IMR-90 (cell line): ENCODE results near the gene TEAD1. TPM values are rescaled to one million over a fixed set of nuclear protein-coding genes. Genes with fewer than 3 reads are reported as not detected.

ENCODE experiments used
- ATAC-seq: fragments of 200-7000 bp; cut with Tn5 transposase; 2 replicates; pipeline ENCODE4 v1.9.1; 2020; ENCODE audit warnings: low read depth, mild to moderate bottlenecking, moderate library complexity
- BruUV-seq: library from RNA; stranded (reverse); fragments of 400-500 nt; replicated peaks from 2 replicates; lab custom pipeline; 2021; lab: Mats Ljungman, UMichigan
- CTCF ChIA-PET: fragments of 300-600 bp; formaldehyde crosslinking; extraction: SDS; loops from one replicate; lab custom pipeline; 2021; ENCODE audit warnings: antibody characterized with exemption; lab: Yijun Ruan, JAX
- POLR2A ChIA-PET: fragments of 300-600 bp; sonication (Branson Sonifier 250); formaldehyde crosslinking; loops from one replicate; lab custom pipeline; 2022; ENCODE audit warnings: antibody characterized with exemption; ENCODE audit not compliant: unreplicated experiment; lab: Charles Lee
- DNase-seq: peaks from one replicate; pipeline ENCODE4 v3.0.0; 2013
- H2AFZ ChIP-seq: replicated peaks from 2 replicates; pipeline ENCODE3; 2013; ENCODE audit warnings: low read length, mild to moderate bottlenecking; ENCODE audit not compliant: poor library complexity
- H2AK5ac ChIP-seq: 2 replicates; pipeline ENCODE4 v1.6.1; 2013; ENCODE audit warnings: low read depth, low read length, inconsistent platforms
- H2AK9ac ChIP-seq: replicated peaks from 2 replicates; pipeline ENCODE3; 2013; ENCODE audit warnings: mild to moderate bottlenecking, low read depth, low read length, moderate library complexity; ENCODE audit not compliant: poor library complexity
- H2BK120ac ChIP-seq: 2 replicates; pipeline ENCODE4 v1.6.1; 2013; ENCODE audit warnings: low read depth, low read length, inconsistent platforms
- H2BK15ac ChIP-seq: 3 replicates; pipeline ENCODE4 v1.6.1; 2013; ENCODE audit warnings: low read depth, low read length, inconsistent platforms
- H2BK20ac ChIP-seq: 2 replicates; pipeline ENCODE4 v1.6.1; 2013; ENCODE audit warnings: low read depth, mild to moderate bottlenecking, inconsistent platforms, low read length, moderate library complexity
- H2BK5ac ChIP-seq: 2 replicates; pipeline ENCODE4 v1.6.1; 2013; ENCODE audit warnings: mild to moderate bottlenecking, low read depth, low read length, inconsistent platforms; ENCODE audit not compliant: poor library complexity, severe bottlenecking
- H3K14ac ChIP-seq: replicated peaks from 2 replicates; pipeline ENCODE4 v1.6.1; 2013; ENCODE audit warnings: low read depth, low read length, inconsistent platforms
- H3K18ac ChIP-seq: 2 replicates; pipeline ENCODE4 v1.6.1; 2013; ENCODE audit warnings: low read depth, low read length, control low read depth
- H3K23ac ChIP-seq: 2 replicates; pipeline ENCODE4 v1.6.1; 2013; ENCODE audit warnings: low read depth, low read length, inconsistent platforms
- H3K27ac ChIP-seq: 2 replicates; pipeline ENCODE4 v1.5.1; 2013; ENCODE audit warnings: mild to moderate bottlenecking, control low read depth, low read length; ENCODE audit not compliant: insufficient read depth
- H3K27me3 ChIP-seq: 2 replicates; pipeline ENCODE4 v1.6.1; 2013; ENCODE audit warnings: low read length; ENCODE audit not compliant: control insufficient read depth, insufficient read depth
- H3K36me3 ChIP-seq: 2 replicates; pipeline ENCODE4 v1.6.1; 2013; ENCODE audit warnings: low read length, mixed read lengths; ENCODE audit not compliant: control insufficient read depth, insufficient read depth
- H3K4ac ChIP-seq: 2 replicates; pipeline ENCODE4 v1.6.1; 2013; ENCODE audit warnings: low read depth, low read length, inconsistent platforms
- H3K4me1 ChIP-seq: 2 replicates; pipeline ENCODE4 v1.6.1; 2013; ENCODE audit warnings: low read length, mixed read lengths; ENCODE audit not compliant: control insufficient read depth, insufficient read depth
- H3K4me2 ChIP-seq: 2 replicates; pipeline ENCODE4 v1.6.1; 2013; ENCODE audit warnings: low read depth, mild to moderate bottlenecking, control low read depth, low read length, moderate library complexity
- H3K4me3 ChIP-seq: 2 replicates; pipeline ENCODE4 v1.5.1; 2013; ENCODE audit warnings: low read depth, mild to moderate bottlenecking, control low read depth, low read length, moderate library complexity; ENCODE audit not compliant: insufficient read depth
- H3K56ac ChIP-seq: 2 replicates; pipeline ENCODE4 v1.6.1; 2013; ENCODE audit warnings: low read length, inconsistent platforms; ENCODE audit not compliant: insufficient read depth; ENCODE audit errors: extremely low read depth
- H3K79me1 ChIP-seq, 2 experiments: 2 replicates each; pipeline ENCODE4 v1.6.1; 2013; ENCODE audit warnings: low read length in 2 of 2, inconsistent platforms in 1 of 2, low read depth in 1 of 2
- H3K9ac ChIP-seq: 2 replicates; pipeline ENCODE4 v1.6.1; 2013; ENCODE audit warnings: low read depth, low read length, control low read depth
- H3K9me1 ChIP-seq: 2 replicates; pipeline ENCODE4 v1.6.1; 2013; ENCODE audit warnings: low read length, inconsistent platforms; ENCODE audit not compliant: insufficient read depth
- H3K9me3 ChIP-seq: 2 replicates; pipeline ENCODE4 v1.6.1; 2013; ENCODE audit warnings: low read length; ENCODE audit not compliant: control insufficient read depth, insufficient read depth
- H4K20me1 ChIP-seq: 2 replicates; pipeline ENCODE4 v1.6.1; 2013; ENCODE audit warnings: low read length, inconsistent platforms; ENCODE audit not compliant: insufficient read depth
- H4K5ac ChIP-seq: 2 replicates; pipeline ENCODE4 v1.6.1; 2013; ENCODE audit warnings: mild to moderate bottlenecking, low read depth, low read length, control low read depth
- H4K8ac ChIP-seq, 2 experiments: 2 replicates each; pipeline ENCODE4 v1.6.1; 2013; ENCODE audit warnings: low read depth in 2 of 2, low read length in 2 of 2, control low read depth in 1 of 2, inconsistent platforms in 1 of 2
- H4K91ac ChIP-seq: 2 replicates; pipeline ENCODE4 v1.6.1; 2013; ENCODE audit warnings: low read depth, low read length, inconsistent platforms; ENCODE audit not compliant: insufficient read depth
- FOS ChIP-seq: fragments of 150-350 bp; IDR thresholded peaks from 2 replicates; pipeline ENCODE4 v1.6.1; 2016; ENCODE audit warnings: low read depth, low read length
- MXI1 ChIP-seq: IDR thresholded peaks from 2 replicates; pipeline ENCODE4 v1.6.1; 2012; ENCODE audit warnings: low read depth, mild to moderate bottlenecking, low read length, moderate library complexity, borderline replicate concordance
- WGBS, 2 experiments: methylation state at CpG; one replicate each; pipeline versions ENCODE4 v1.1.5 to v1.1.7; 2013; ENCODE audit warnings: missing lambda C conversion rate in 2 of 2; ENCODE audit not compliant: insufficient read length in 1 of 2; ENCODE audit errors: extremely low coverage in 2 of 2; 5-methylcytosine and 5-hydroxymethylcytosine counted together
- dilution Hi-C: fragments of 300-500 bp; cut with HindIII; formaldehyde crosslinking; loops from one replicate; pipeline ENCODE4 v1.14.3; 2018; ENCODE audit warnings: low sequenced_read_pairs; ENCODE audit not compliant: unreplicated experiment
- in situ Hi-C: fragments of 300-500 bp; cut with MboI; formaldehyde crosslinking; loops from 3 replicates; pipeline ENCODE4 v1.14.3; 2019; ENCODE audit warnings: low sequenced_read_pairs, inconsistent platforms, mixed read lengths
- intact Hi-C: fragments of 100-400 bp; cut with micrococcal nuclease; formaldehyde crosslinking; loops from 2 replicates; pipeline ENCODE4 v1.10.0; 2022
- polyA plus RNA-seq, 3 experiments: library from polyadenylated mRNA; depleted of rRNA; stranded (reverse); fragments of >200 nt; gene quantifications; 2 replicates each; pipeline ENCODE4 v1.2.3, GENCODE V29; 2012; ENCODE audit warnings: low replicate concordance in 1 of 3
- total RNA-seq: library from RNA; depleted of rRNA; stranded (reverse); fragments of >200 nt; gene quantifications from 2 replicates; pipeline ENCODE4 v1.2.3, GENCODE V29; 2012

Gene TEAD1
- total and polyA plus RNA-seq, 2 of the 4 experiments (the other 2 are of a cell fraction): 51.8 to 69.2 TPM

DNA sequence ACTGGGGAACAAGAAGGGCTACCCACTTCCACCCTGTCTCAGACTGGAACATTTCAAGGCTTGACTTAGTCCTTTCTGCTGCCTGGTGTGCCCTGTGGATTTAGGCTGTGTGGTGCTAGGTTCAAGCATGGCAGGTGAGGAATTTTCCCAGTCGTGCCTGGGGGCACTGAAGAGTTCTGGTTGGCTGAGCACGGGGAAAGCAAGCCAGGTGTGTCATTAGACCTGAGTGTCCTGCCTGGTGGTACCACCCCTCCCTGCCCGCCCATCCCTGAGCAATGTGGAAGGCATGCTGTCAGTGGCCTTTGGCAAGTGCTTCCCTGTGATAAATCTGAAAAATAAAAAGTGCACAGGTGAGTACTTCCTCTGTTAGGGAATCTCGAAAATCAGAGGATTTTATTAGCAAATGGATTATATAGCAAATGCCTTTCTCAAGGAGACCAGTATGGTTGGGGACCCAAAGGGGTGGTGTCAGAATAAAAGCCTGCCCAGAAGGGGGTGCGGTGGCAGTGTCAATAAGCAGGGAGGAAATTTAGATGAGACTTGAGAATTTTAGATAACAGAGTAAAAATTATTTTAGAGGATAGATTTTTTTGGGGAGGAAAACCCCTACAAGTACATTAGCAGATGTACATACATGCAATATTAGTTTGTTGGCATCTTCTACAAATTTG lies 22.8 kb downstream of the TEAD1 start (continued):
- TF ChIP-seq FOS: no peak

DNA sequence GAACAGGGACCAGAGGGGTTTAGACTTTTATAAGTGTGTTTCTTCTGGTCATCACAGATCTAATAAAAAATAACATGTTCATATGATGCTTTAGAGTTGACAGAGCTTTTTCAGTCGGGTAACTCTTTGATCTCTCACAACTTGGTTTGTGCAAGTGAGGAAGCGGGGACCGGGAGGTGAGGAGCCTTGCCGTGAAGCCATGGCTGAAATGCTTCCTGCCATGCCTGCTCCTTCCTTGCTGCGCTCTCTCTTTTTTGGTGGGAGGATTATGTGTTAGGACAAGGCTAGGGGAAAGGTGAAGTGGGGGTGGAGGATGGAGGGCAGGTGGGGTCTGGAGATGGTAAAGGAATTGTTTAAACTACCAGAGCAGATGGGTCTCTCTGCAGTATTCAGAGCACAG lies 23.8 kb downstream of the TEAD1 start:
- H3K9me3 ChIP-seq: no peaks in the 10 kb centered on the region
- intact Hi-C loops (no loop called here), in situ Hi-C loops (no loop called here), dilution Hi-C loops (loop anchor here (25.0 kb wide), 1 partner anchor 189 kb away; no protein-coding TSS in a partner anchor)
- no peak overlapping the region for H3K56ac ChIP-seq
- H2BK15ac ChIP-seq: peak overlapping the region; percentile 45; the same call in 1 of the 3 replicates
- no peak overlapping the region for H3K4me3 ChIP-seq
- peaks cover 19 to 77% of the 10 kb centered on the region in 2 experiments for H3K79me1 ChIP-seq
- H2BK5ac ChIP-seq: no peak overlapping the region
- no peak overlapping the region for H2AFZ ChIP-seq
- WGBS, 2 experiments: 87% methylated on average over 3 of the region's 5 CpGs; no CpG with 5 or more reads in 1 of the 2 experiments
- H4K8ac ChIP-seq: peak overlapping the region in 1 of 2 experiments; percentile 45; a peak in 1 of 4 replicates
- peak overlapping the region; percentile 45 for H3K4ac ChIP-seq
- CTCF ChIA-PET: no interaction called here
- no peak overlapping the region for H2BK120ac ChIP-seq
- H2AK9ac ChIP-seq: no peak overlapping the region
- H2BK20ac ChIP-seq: no peak overlapping the region
- H3K14ac ChIP-seq: peak overlapping the region; percentile 48; the same call in 1 of the 2 replicates
- H3K9me1 ChIP-seq: peaks cover 41% of the 10 kb centered on the region
- no TSS peak for BruUV-seq
- TF ChIP-seq MXI1: no peak
- ATAC-seq (no peak), DNase-seq (no peak)
- H3K27ac ChIP-seq: no peak overlapping the region
- H4K91ac ChIP-seq: no peak overlapping the region
- no peak overlapping the region for H3K9ac ChIP-seq
- H3K4me1 ChIP-seq: peaks cover 43% of the 10 kb centered on the region
- H4K20me1 ChIP-seq: peaks cover 93% of the 10 kb centered on the region
- H4K5ac ChIP-seq: no peak overlapping the region; the same call in 1 of the 2 replicates
- no peaks in the 10 kb centered on the region for H3K36me3 ChIP-seq
- no peaks in the 10 kb centered on the region for H3K27me3 ChIP-seq
- POLR2A ChIA-PET: no interaction called here
- peak overlapping the region; percentile 74; the same call in 1 of the 2 replicates for H3K23ac ChIP-seq
- H3K4me2 ChIP-seq: no peak overlapping the region
- peak overlapping the region; percentile 62; the same call in 1 of the 2 replicates for H2AK5ac ChIP-seq
- no peak overlapping the region for H3K18ac ChIP-seq
